ENCODE results near the gene ARSJ.

GRCh38 chr4:114017120-114017917 lies 37.9 kb upstream of the ARSJ start:
- TF ChIP-seq CTCF (conservative IDR thresholded peaks at IDR 0.05; ENCODE audit: low read depth, low read length) = no peak
- TF ChIP-seq EZH2phosphoT487 (IDR thresholded peaks at IDR 0.05; ENCODE audit: borderline replicate concordance, low read length) = no peak
- TF ChIP-seq EZH2 (IDR thresholded peaks at IDR 0.05; ENCODE audit: low read length, unreplicated experiment) = no peak
